Measurements from ENCODE around the gene UNC13D.
A peak's percentile ranks its signal among the peaks of the same experiment; 100 is the strongest.

Gene UNC13D

DNA sequence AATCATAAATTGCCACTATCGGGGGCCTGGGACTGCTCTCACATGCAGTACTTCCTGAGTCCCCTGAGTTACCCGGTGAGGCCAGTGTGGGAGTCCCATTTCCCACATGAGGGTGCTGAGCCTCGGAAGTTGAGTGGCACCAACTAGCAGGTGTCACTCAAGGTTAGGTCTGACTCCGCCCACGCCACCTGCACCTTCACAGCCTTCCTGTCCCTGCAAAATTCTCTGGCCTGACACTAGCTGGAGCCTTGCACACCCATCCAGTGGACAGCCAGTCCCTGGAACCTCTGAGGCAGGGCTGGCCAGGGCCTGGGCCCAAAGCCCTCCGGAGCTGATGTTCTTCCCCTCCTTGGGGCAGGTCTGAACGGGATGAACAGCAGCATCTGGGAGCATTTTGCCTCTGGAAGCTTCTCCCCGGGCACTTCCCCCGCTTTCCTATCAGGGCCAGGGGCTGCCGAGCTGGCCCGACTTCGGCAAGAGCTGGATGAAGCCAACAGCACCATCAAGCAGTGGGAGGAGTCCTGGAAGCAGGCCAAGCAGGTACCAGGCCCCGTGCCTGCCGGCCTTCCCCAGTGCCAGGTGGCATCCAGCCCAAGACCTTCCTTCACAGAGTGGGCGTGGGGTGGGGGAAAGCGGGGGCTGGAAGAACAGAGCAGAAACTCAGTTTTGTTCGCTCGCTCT, 21.9 kb downstream of the UNC13D start:
- peak overlapping the region; percentile 23 for H3K27ac ChIP-seq
- H3K4me1 ChIP-seq (ENCODE audit: control insufficient read depth in 1 of 2, insufficient read depth in 1 of 2, low read depth in 1 of 2, low read length in 1 of 2) = no peaks in the 10 kb centered on the region
- no peak for TF ChIP-seq CTCF (IDR thresholded peaks at IDR 0.05)
- no peaks in the 10 kb centered on the region for H3K9me3 ChIP-seq
- peaks cover 80% of the 10 kb centered on the region for H3K36me3 ChIP-seq
- H3K27me3 ChIP-seq = no peaks in the 10 kb centered on the region
- H3K4me3 ChIP-seq (ENCODE audit: low read depth in 1 of 2, low read length in 1 of 2) = no peak overlapping the region

DNA sequence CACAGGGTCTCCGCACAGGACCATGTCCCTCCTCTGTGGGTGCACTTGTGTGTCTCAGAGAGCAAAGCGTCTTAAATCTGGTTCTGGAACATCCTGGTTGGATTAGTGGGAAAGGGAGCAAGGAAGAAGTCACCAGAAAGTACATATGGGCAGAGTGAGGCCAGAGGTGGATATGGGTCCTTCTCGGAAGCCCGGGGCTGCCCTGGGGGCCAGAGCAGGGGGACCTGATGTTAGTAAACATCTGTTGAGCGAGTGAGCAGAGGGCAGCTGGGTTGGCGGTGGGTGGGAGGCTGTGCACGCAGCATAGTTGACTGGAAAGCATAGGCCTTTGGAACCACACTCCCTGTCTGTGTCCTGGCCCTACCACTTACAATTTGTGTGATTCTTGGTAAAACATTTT, 22.7 kb downstream of the UNC13D start:
- no peak for TF ChIP-seq CTCF (IDR thresholded peaks at IDR 0.05)
- Histone ChIP-seq H3K27me3 (no peaks in the 10 kb centered on the region), H3K4me1 (ENCODE audit: control insufficient read depth in 1 of 2, insufficient read depth in 1 of 2, low read depth in 1 of 2, low read length in 1 of 2) (no peaks in the 10 kb centered on the region), H3K27ac (no peak overlapping the region), H3K4me3 (ENCODE audit: low read depth in 1 of 2, low read length in 1 of 2) (no peak overlapping the region), H3K36me3 (peaks cover 72% of the 10 kb centered on the region), H3K9me3 (no peaks in the 10 kb centered on the region)

GRCh38 chr17:75820094-75821080, 23.8 kb downstream of the UNC13D start:
- H3K9me3 ChIP-seq = no peaks in the 10 kb centered on the region
- H3K36me3 ChIP-seq = peaks cover 62% of the 10 kb centered on the region
- H3K27ac ChIP-seq = no peak overlapping the region
- no peaks in the 10 kb centered on the region for H3K27me3 ChIP-seq
- H3K4me1 ChIP-seq (ENCODE audit: control insufficient read depth in 1 of 2, insufficient read depth in 1 of 2, low read depth in 1 of 2, low read length in 1 of 2) = no peaks in the 10 kb centered on the region
- TF ChIP-seq CTCF (IDR thresholded peaks at IDR 0.05) = no peak
- H3K4me3 ChIP-seq (ENCODE audit: low read depth in 1 of 2, low read length in 1 of 2) = no peak overlapping the region

DNA sequence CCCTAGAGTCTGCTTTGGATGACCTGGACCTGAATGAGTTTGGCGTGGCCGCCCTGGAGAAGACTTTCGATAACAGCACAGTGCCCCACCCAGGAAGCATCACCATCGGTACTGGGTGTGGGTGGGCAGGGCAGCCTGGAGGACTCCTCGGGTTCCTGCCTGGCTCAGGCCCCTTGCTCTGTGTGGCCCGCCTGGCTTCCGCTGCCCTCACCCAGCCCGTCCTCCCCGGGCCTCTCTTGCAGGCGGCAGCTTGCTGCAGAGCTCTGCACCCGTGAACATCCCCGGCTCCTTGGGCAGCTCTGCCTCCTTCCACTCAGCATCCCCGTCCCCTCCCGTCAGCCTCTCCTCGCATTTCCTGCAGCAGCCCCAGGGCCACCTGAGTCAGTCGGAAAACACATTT, 24.5 kb downstream of the UNC13D start:
- Histone ChIP-seq H3K4me3 (ENCODE audit: low read depth in 1 of 2, low read length in 1 of 2) (no peak overlapping the region), H3K36me3 (peaks cover 62% of the 10 kb centered on the region)

GRCh38 chr17:75819116-75819515, 25.1 kb downstream of the UNC13D start:
- H3K27me3 ChIP-seq = no peaks in the 10 kb centered on the region
- no peaks in the 10 kb centered on the region for H3K4me1 ChIP-seq (ENCODE audit: control insufficient read depth in 1 of 2, insufficient read depth in 1 of 2, low read depth in 1 of 2, low read length in 1 of 2)
- H3K4me3 ChIP-seq (ENCODE audit: low read depth in 1 of 2, low read length in 1 of 2) = no peak overlapping the region
- H3K36me3 ChIP-seq = peaks cover 60% of the 10 kb centered on the region
- H3K9me3 ChIP-seq = no peaks in the 10 kb centered on the region
- no peak for TF ChIP-seq CTCF (IDR thresholded peaks at IDR 0.05)
- H3K27ac ChIP-seq = peak overlapping the region; percentile 29

More for the DNA sequence above, 24.5 kb downstream of the UNC13D start:
- H3K27me3 ChIP-seq = no peaks in the 10 kb centered on the region
- H3K9me3 ChIP-seq = no peaks in the 10 kb centered on the region
- no peak overlapping the region for H3K27ac ChIP-seq
- no peak for TF ChIP-seq CTCF (IDR thresholded peaks at IDR 0.05)
- H3K4me1 ChIP-seq (ENCODE audit: control insufficient read depth in 1 of 2, insufficient read depth in 1 of 2, low read depth in 1 of 2, low read length in 1 of 2) = no peaks in the 10 kb centered on the region
